ENCODE results near the gene FAM47B. TPM values are rescaled to one million over a fixed set of nuclear protein-coding genes. Genes with fewer than 3 reads are reported as not detected.

FAM47B gene
- total RNA-seq, 1 experiment from 2014 or later = not detected

DNA sequence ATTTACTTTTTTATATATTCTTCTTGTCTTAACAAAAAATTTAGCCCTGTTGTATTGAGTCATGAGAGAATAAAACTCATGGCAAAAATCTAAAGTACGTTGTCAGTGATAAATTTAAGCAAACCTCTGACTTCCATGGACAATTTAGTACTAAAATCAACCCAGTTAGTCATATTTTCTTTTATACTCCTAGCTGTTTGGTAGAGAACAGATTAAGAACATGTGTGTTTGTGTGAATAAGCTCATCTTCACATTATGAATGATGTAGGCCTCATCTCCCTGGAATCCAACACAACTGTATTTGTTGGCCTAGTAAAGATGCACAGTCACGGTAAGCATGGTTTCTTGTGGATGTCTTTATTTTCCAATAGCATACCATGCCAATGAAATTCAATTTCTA, 40.8 kb upstream of the FAM47B start:
- Mint-ChIP-seq H3K4me1 (no peaks in the 10 kb centered on the region), H3K9me3 (peaks cover 10 to 52% of the 10 kb centered on the region in 2 experiments; a peak in 4 of 5 replicates), H3K27me3 (ENCODE audit: low read depth) (no peaks in the 10 kb centered on the region), H3K36me3 (ENCODE audit: insufficient read depth in 1 of 3, low read depth in 3 of 3) (peaks cover 0 to 5% (median 0%) of the 10 kb centered on the region in 3 experiments; a peak in 1 of 7 replicates), H3K27ac (no peak overlapping the region), H3K4me3 (no peak overlapping the region)
- H4K20me1 ChIP-seq (ENCODE audit: control insufficient read depth, insufficient read depth, insufficient read length) = no peaks in the 10 kb centered on the region
- no peaks in the 10 kb centered on the region for H3K4me1 ChIP-seq (ENCODE audit: insufficient read depth, low read length)
- no peaks in the 10 kb centered on the region for H3K79me1 ChIP-seq (ENCODE audit: insufficient read depth, low read depth, low read length, poor library complexity, severe bottlenecking)
- no peak overlapping the region for H3K4me2 ChIP-seq (ENCODE audit: insufficient read depth, insufficient read length, low read length)
- no peak overlapping the region for H3K23ac ChIP-seq (ENCODE audit: insufficient read length, low read depth, low read length)
- H3K27me3 ChIP-seq (ENCODE audit: insufficient read depth, low read length) = no peaks in the 10 kb centered on the region
- H2BK15ac ChIP-seq (ENCODE audit: low read depth, low read length) = no peak overlapping the region
- no peak overlapping the region for H3K27ac ChIP-seq (ENCODE audit: insufficient read length, low read depth, low read length)
- no peak overlapping the region for H4K91ac ChIP-seq (ENCODE audit: insufficient read length, low read depth, low read length)
- no peak overlapping the region for H2BK20ac ChIP-seq (ENCODE audit: low read depth, low read length, poor library complexity, severe bottlenecking)
- no peaks in the 10 kb centered on the region for H3K79me2 ChIP-seq (ENCODE audit: insufficient read depth, low read length)
- no peak overlapping the region for H2AK5ac ChIP-seq (ENCODE audit: insufficient read length, low read length)
- WGBS (ENCODE audit: extremely low coverage, insufficient read length, low lambda C conversion rate) = no CpG with 5 or more reads among the region's 2 CpGs
- H3K4ac ChIP-seq (ENCODE audit: low read depth, low read length) = no peak overlapping the region
- no peak overlapping the region for H4K8ac ChIP-seq (replicated peaks; ENCODE audit: insufficient read length, low read depth, low read length)
- no peak overlapping the region for H2BK120ac ChIP-seq (ENCODE audit: low read depth, low read length, poor library complexity, severe bottlenecking)
- no peak overlapping the region for H2AFZ ChIP-seq (ENCODE audit: low read length)
- no peak overlapping the region for H3K56ac ChIP-seq (ENCODE audit: insufficient read length, low read depth, low read length)
- no peak overlapping the region for H3K9ac ChIP-seq (ENCODE audit: extremely low read depth, insufficient read length, low read length)
- TF ChIP-seq, protein P1, sequence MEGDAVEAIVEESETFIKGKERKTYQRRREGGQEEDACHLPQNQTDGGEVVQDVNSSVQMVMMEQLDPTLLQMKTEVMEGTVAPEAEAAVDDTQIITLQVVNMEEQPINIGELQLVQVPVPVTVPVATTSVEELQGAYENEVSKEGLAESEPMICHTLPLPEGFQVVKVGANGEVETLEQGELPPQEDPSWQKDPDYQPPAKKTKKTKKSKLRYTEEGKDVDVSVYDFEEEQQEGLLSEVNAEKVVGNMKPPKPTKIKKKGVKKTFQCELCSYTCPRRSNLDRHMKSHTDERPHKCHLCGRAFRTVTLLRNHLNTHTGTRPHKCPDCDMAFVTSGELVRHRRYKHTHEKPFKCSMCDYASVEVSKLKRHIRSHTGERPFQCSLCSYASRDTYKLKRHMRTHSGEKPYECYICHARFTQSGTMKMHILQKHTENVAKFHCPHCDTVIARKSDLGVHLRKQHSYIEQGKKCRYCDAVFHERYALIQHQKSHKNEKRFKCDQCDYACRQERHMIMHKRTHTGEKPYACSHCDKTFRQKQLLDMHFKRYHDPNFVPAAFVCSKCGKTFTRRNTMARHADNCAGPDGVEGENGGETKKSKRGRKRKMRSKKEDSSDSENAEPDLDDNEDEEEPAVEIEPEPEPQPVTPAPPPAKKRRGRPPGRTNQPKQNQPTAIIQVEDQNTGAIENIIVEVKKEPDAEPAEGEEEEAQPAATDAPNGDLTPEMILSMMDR (conservative IDR thresholded peaks at IDR 0.05) = no peak
- no peak overlapping the region for H4K5ac ChIP-seq (ENCODE audit: insufficient read length, low read depth, low read length)
- no peaks in the 10 kb centered on the region for H3K9me3 ChIP-seq (ENCODE audit: control insufficient read depth, low read depth, low read length)
- no peak overlapping the region for H2BK12ac ChIP-seq (ENCODE audit: insufficient read length, low read depth, low read length)
- H3K23me2 ChIP-seq (ENCODE audit: insufficient read length, low read depth, low read length, poor library complexity, severe bottlenecking) = no peaks in the 10 kb centered on the region
- H3K14ac ChIP-seq (ENCODE audit: insufficient read depth, low read length) = no peak overlapping the region
- H3T11ph ChIP-seq (ENCODE audit: low read length) = no peak overlapping the region
- no peak for DNase-seq
- no peak overlapping the region for H2BK5ac ChIP-seq (ENCODE audit: insufficient read length, low read length)
- H3K18ac ChIP-seq (ENCODE audit: insufficient read length, low read depth, low read length) = no peak overlapping the region
